ENCODE results near the gene UPK2. TPM values are rescaled to one million over a fixed set of nuclear protein-coding genes. Genes with fewer than 3 reads are reported as not detected.
"Not testable (repeated sequence)": the region's sequence is repeated elsewhere in the genome, so short reads cannot be mapped to it uniquely, and the experiment has no call there.

Gene UPK2
- total RNA-seq, 2 experiments from 2014 or later = not detected

GRCh38 chr11:118948000-118948399, 8.1 kb upstream of the UPK2 start:
- H3K4me1 Mint-ChIP-seq (ENCODE audit: low read depth) = peaks cover 5% of the 10 kb centered on the region
- no peak overlapping the region for H3K4me3 Mint-ChIP-seq
- DNase-seq = no peak
- H3K27me3 Mint-ChIP-seq = no peaks in the 10 kb centered on the region
- intact Hi-C loops (cut with micrococcal nuclease) = no loop called here
- no peaks in the 10 kb centered on the region for H3K9me3 Mint-ChIP-seq
- H3K27ac Mint-ChIP-seq = no peak overlapping the region
- H3K36me3 Mint-ChIP-seq = no peaks in the 10 kb centered on the region
- CTCF ChIA-PET = no interaction called here
- POLR2A ChIA-PET = no interaction called here

- ChIA-PET POLR2A (no interaction called here), CTCF (interaction anchor here (1.0 to 2.0 kb wide), 2 partner anchors 47 to 264 kb away, joined by 3 to 6 read pairs; no protein-coding TSS in a partner anchor)
- DNase-seq = no peak
- Mint-ChIP-seq H3K4me3 (no peak overlapping the region), H3K27me3 (peaks cover 4% of the 10 kb centered on the region), H3K9me3 (no peaks in the 10 kb centered on the region), H3K27ac (no peak overlapping the region), H3K4me1 (ENCODE audit: low read depth) (peaks cover 3% of the 10 kb centered on the region), H3K36me3 (no peaks in the 10 kb centered on the region)
- intact Hi-C loops (cut with micrococcal nuclease) = no loop called here
Measured at GRCh38 chr11:118953265-118953664, 2.8 kb upstream of the UPK2 start.

- H3K9me3 Mint-ChIP-seq; H3K4me1 Mint-ChIP-seq (ENCODE audit: low read depth); H3K36me3 Mint-ChIP-seq; H3K4me3 Mint-ChIP-seq; POLR2A ChIA-PET; intact Hi-C loops (cut with micrococcal nuclease); H3K27me3 Mint-ChIP-seq; DNase-seq; H3K27ac Mint-ChIP-seq: not testable (repeated sequence)
- CTCF ChIA-PET = interaction anchor here (1.0 to 2.0 kb wide), 4 partner anchors 24 to 264 kb away, joined by 3 to 6 read pairs (median 4); no protein-coding TSS in a partner anchor
Measured at GRCh38 chr11:118953976-118954375, 2.1 kb upstream of the UPK2 start.

GRCh38 chr11:118956847-118957469, 860 bp downstream of the UPK2 start:
- peaks cover 3% of the 10 kb centered on the region for H3K4me1 Mint-ChIP-seq (ENCODE audit: low read depth)
- H3K36me3 Mint-ChIP-seq = no peaks in the 10 kb centered on the region
- H3K27ac Mint-ChIP-seq = no peak overlapping the region
- peaks cover 4% of the 10 kb centered on the region for H3K27me3 Mint-ChIP-seq
- H3K9me3 Mint-ChIP-seq = no peaks in the 10 kb centered on the region
- ChIA-PET CTCF (interaction anchor here (0.8 to 3.0 kb wide), 23 partner anchors 10 to 361 kb away, joined by 3 to 24 read pairs (median 4); no protein-coding TSS in a partner anchor), POLR2A (no interaction called here)
- no peak for DNase-seq
- H3K4me3 Mint-ChIP-seq = no peak overlapping the region
- intact Hi-C loops (cut with micrococcal nuclease) = loop anchor here (1.0 kb wide), 3 partner anchors 27 to 267 kb away; no protein-coding TSS in a partner anchor

- no peaks in the 10 kb centered on the region for H3K36me3 Mint-ChIP-seq
- peaks cover 4% of the 10 kb centered on the region for H3K27me3 Mint-ChIP-seq
- no peak overlapping the region for H3K27ac Mint-ChIP-seq
- H3K9me3 Mint-ChIP-seq = no peaks in the 10 kb centered on the region
- intact Hi-C loops (cut with micrococcal nuclease) = no loop called here
- CTCF ChIA-PET = interaction anchor here (0.8 to 3.0 kb wide), 19 partner anchors 9 to 362 kb away, joined by 3 to 24 read pairs (median 4); no protein-coding TSS in a partner anchor
- peaks cover 3% of the 10 kb centered on the region for H3K4me1 Mint-ChIP-seq (ENCODE audit: low read depth)
- no peak overlapping the region for H3K4me3 Mint-ChIP-seq
- no peak for DNase-seq
- POLR2A ChIA-PET = no interaction called here
Measured at GRCh38 chr11:118957549-118957948, 1.5 kb downstream of the UPK2 start.

GRCh38 chr11:118957968-118958367, 1.9 kb downstream of the UPK2 start:
- POLR2A ChIA-PET = no interaction called here
- intact Hi-C loops (cut with micrococcal nuclease) = no loop called here
- CTCF ChIA-PET = interaction anchor here (0.8 to 3.0 kb wide), 11 partner anchors 9 to 362 kb away, joined by 3 to 24 read pairs (median 5); no protein-coding TSS in a partner anchor
- Mint-ChIP-seq H3K4me1 (ENCODE audit: low read depth) (peaks cover 3% of the 10 kb centered on the region), H3K36me3 (no peaks in the 10 kb centered on the region), H3K4me3 (no peak overlapping the region), H3K27me3 (peaks cover 4% of the 10 kb centered on the region), H3K9me3 (no peaks in the 10 kb centered on the region), H3K27ac (no peak overlapping the region)
- DNase-seq = no peak

- DNase-seq = no peak
- POLR2A ChIA-PET = no interaction called here
- intact Hi-C loops (cut with micrococcal nuclease) = no loop called here
- Mint-ChIP-seq H3K4me1 (ENCODE audit: low read depth) (peaks cover 3% of the 10 kb centered on the region), H3K27ac (no peak overlapping the region), H3K36me3 (no peaks in the 10 kb centered on the region), H3K9me3 (no peaks in the 10 kb centered on the region), H3K27me3 (peaks cover 4% of the 10 kb centered on the region), H3K4me3 (no peak overlapping the region)
- CTCF ChIA-PET = interaction anchor here (0.6 to 3.0 kb wide), 2 partner anchors 49 to 264 kb away, joined by 3 to 24 read pairs; no protein-coding TSS in a partner anchor
Measured at GRCh38 chr11:118958577-118958976, 2.5 kb downstream of the UPK2 start.

GRCh38 chr11:118961189-118961588, 5.1 kb downstream of the UPK2 start:
- CTCF ChIA-PET = interaction anchor here (1.6 to 2.2 kb wide), 2 partner anchors 53 to 272 kb away, joined by 4 to 11 read pairs; no protein-coding TSS in a partner anchor
- intact Hi-C loops (cut with micrococcal nuclease) = no loop called here
- no peaks in the 10 kb centered on the region for H3K36me3 Mint-ChIP-seq
- H3K27me3 Mint-ChIP-seq = peaks cover 3% of the 10 kb centered on the region
- H3K4me3 Mint-ChIP-seq = no peak overlapping the region
- DNase-seq = no peak
- POLR2A ChIA-PET = no interaction called here
- H3K27ac Mint-ChIP-seq = no peak overlapping the region
- H3K4me1 Mint-ChIP-seq (ENCODE audit: low read depth) = peaks cover 3% of the 10 kb centered on the region
- H3K9me3 Mint-ChIP-seq = no peaks in the 10 kb centered on the region

GRCh38 chr11:118961591-118961990, 5.5 kb downstream of the UPK2 start:
- H3K36me3 Mint-ChIP-seq = no peaks in the 10 kb centered on the region
- H3K4me3 Mint-ChIP-seq = no peak overlapping the region
- no peak overlapping the region for H3K27ac Mint-ChIP-seq
- ChIA-PET CTCF (interaction anchor here (2.2 kb wide), 1 partner anchor 272 kb away, joined by 11 read pairs; no protein-coding TSS in a partner anchor), POLR2A (no interaction called here)
- H3K4me1 Mint-ChIP-seq (ENCODE audit: low read depth) = no peaks in the 10 kb centered on the region
- DNase-seq = no peak
- H3K9me3 Mint-ChIP-seq = no peaks in the 10 kb centered on the region
- H3K27me3 Mint-ChIP-seq = no peaks in the 10 kb centered on the region
- intact Hi-C loops (cut with micrococcal nuclease) = no loop called here

- POLR2A ChIA-PET = not testable (repeated sequence)
Measured at GRCh38 chr11:118969508-118969907, 13.4 kb downstream of the UPK2 start.

GRCh38 chr11:118971646-118972045, 15.5 kb downstream of the UPK2 start, which contains the start of gene FOXR1:
Gene FOXR1 (plus strand): TSS chr11:118971761. CDS start chr11:118971932, 171 bp downstream.
- H3K4me1 Mint-ChIP-seq (ENCODE audit: low read depth) = no peaks in the 10 kb centered on the region
- peaks cover 15% of the 10 kb centered on the region for H3K27me3 Mint-ChIP-seq
- ChIA-PET POLR2A (interaction anchor here (0.6 kb wide), 1 partner anchor 1030 kb away, joined by 4 read pairs; no protein-coding TSS in a partner anchor), CTCF (no interaction called here)
- no peak for DNase-seq
- no peaks in the 10 kb centered on the region for H3K36me3 Mint-ChIP-seq
- no peak within 1 kb of the TSS for H3K27ac Mint-ChIP-seq
- intact Hi-C loops (cut with micrococcal nuclease) = no loop called here
- H3K9me3 Mint-ChIP-seq = no peaks in the 10 kb centered on the region
- no peak within 1 kb of the TSS for H3K4me3 Mint-ChIP-seq

More at GRCh38 chr11:118969508-118969907, 13.4 kb downstream of the UPK2 start:
- H3K27me3 Mint-ChIP-seq; H3K4me3 Mint-ChIP-seq; DNase-seq; intact Hi-C loops (cut with micrococcal nuclease); H3K4me1 Mint-ChIP-seq (ENCODE audit: low read depth); H3K9me3 Mint-ChIP-seq; H3K27ac Mint-ChIP-seq; CTCF ChIA-PET; H3K36me3 Mint-ChIP-seq: not testable (repeated sequence)

- no peak for DNase-seq
- ChIA-PET CTCF (interaction anchor here (0.9 kb wide), 1 partner anchor 17 kb away, joined by 3 read pairs; no protein-coding TSS in a partner anchor), POLR2A (no interaction called here)
- Mint-ChIP-seq H3K27me3 (peaks cover 17% of the 10 kb centered on the region), H3K27ac (no peak overlapping the region), H3K9me3 (no peaks in the 10 kb centered on the region), H3K36me3 (no peaks in the 10 kb centered on the region), H3K4me3 (no peak overlapping the region), H3K4me1 (ENCODE audit: low read depth) (no peaks in the 10 kb centered on the region)
- intact Hi-C loops (cut with micrococcal nuclease) = no loop called here
Measured at GRCh38 chr11:118973985-118974384, 17.9 kb downstream of the UPK2 start.
